Measurements from ENCODE around the gene CREM.
"Not testable (repeated sequence)": the region's sequence is repeated elsewhere in the genome, so short reads cannot be mapped to it uniquely, and the experiment has no call there.

Gene CREM
- long read RNA-seq, partial matches to known transcripts = 0 of 24 reads
- long read RNA-seq, other reads (novel, unspliced or antisense) = 24 of 24 reads

DNA sequence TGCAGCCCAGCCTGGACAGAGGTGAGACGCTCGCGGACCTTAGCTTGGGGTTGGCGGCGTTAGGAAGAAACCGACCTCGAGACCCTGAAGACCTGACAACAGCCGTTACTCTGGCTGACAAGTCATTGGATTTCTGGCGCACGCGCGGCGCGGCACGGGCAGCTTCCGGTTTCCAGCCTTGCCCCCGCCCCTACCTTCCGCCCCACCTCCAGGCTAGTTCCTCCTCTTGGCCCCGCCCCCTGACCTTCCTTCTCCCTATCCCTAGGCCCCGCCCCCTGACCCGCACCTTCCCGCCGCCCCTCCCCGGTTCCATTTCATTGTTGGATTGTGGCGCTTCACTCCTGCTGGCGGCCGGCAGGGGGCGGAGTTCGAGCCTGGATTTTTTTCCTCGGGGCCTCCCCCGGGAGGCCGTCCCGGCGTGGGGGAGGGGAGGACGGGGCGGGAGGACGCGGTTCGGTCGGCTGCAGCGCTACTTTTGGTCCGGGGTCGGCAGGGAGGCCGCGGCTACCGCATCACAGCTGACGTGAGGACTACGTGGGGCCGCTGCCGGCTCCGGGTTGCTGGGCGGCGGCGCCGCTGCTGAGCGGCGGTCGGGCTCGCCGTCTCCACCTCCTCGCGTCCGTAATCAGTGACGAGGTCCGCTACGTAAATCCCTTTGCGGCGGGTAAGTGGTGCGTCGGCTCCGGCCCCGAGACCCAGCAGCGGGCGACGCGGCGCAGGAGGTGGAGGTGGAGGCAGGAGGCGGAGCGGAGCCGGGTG lies at the start of gene CREM:
TSS of gene CREM (plus strand) at position 317 of the 759 bp plus-strand sequence. CDS start 10,990 bp downstream, outside the sequence.
- Histone ChIP-seq H3K27me3 (ENCODE audit: insufficient read depth, poor library complexity, severe bottlenecking) (no peaks in the 10 kb centered on the region), H3K4me3 (replicated peaks; ENCODE audit: insufficient read depth, low read length) (peak within 1 kb of the TSS; percentile 65), H3K27ac (replicated peaks) (peak within 1 kb of the TSS; percentile 97)
- TF ChIP-seq SPI1 (IDR thresholded peaks at IDR 0.05; ENCODE audit: borderline replicate concordance, low read depth) = peak; percentile 8; the same call in 1 of the 2 replicates
- TF ChIP-seq GABPA (IDR thresholded peaks at IDR 0.05; ENCODE audit: low read depth) = peak; percentile 51; the same call in 1 of the 2 replicates
- TF ChIP-seq, protein P1, sequence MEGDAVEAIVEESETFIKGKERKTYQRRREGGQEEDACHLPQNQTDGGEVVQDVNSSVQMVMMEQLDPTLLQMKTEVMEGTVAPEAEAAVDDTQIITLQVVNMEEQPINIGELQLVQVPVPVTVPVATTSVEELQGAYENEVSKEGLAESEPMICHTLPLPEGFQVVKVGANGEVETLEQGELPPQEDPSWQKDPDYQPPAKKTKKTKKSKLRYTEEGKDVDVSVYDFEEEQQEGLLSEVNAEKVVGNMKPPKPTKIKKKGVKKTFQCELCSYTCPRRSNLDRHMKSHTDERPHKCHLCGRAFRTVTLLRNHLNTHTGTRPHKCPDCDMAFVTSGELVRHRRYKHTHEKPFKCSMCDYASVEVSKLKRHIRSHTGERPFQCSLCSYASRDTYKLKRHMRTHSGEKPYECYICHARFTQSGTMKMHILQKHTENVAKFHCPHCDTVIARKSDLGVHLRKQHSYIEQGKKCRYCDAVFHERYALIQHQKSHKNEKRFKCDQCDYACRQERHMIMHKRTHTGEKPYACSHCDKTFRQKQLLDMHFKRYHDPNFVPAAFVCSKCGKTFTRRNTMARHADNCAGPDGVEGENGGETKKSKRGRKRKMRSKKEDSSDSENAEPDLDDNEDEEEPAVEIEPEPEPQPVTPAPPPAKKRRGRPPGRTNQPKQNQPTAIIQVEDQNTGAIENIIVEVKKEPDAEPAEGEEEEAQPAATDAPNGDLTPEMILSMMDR (IDR thresholded peaks at IDR 0.05; ENCODE audit: insufficient read depth, low read length) = peak; percentile 19
- TF ChIP-seq, protein P2, sequence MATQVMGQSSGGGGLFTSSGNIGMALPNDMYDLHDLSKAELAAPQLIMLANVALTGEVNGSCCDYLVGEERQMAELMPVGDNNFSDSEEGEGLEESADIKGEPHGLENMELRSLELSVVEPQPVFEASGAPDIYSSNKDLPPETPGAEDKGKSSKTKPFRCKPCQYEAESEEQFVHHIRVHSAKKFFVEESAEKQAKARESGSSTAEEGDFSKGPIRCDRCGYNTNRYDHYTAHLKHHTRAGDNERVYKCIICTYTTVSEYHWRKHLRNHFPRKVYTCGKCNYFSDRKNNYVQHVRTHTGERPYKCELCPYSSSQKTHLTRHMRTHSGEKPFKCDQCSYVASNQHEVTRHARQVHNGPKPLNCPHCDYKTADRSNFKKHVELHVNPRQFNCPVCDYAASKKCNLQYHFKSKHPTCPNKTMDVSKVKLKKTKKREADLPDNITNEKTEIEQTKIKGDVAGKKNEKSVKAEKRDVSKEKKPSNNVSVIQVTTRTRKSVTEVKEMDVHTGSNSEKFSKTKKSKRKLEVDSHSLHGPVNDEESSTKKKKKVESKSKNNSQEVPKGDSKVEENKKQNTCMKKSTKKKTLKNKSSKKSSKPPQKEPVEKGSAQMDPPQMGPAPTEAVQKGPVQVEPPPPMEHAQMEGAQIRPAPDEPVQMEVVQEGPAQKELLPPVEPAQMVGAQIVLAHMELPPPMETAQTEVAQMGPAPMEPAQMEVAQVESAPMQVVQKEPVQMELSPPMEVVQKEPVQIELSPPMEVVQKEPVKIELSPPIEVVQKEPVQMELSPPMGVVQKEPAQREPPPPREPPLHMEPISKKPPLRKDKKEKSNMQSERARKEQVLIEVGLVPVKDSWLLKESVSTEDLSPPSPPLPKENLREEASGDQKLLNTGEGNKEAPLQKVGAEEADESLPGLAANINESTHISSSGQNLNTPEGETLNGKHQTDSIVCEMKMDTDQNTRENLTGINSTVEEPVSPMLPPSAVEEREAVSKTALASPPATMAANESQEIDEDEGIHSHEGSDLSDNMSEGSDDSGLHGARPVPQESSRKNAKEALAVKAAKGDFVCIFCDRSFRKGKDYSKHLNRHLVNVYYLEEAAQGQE (IDR thresholded peaks at IDR 0.05; ENCODE audit: insufficient replicate concordance, low read depth) = peak; percentile 55
- TF ChIP-seq POLR2AphosphoS5 (IDR thresholded peaks at IDR 0.05; ENCODE audit: low read depth) = peak; percentile 86
- peak; percentile 92 to 96 for DNase-seq (ENCODE audit: low read depth in 1 of 2, low spot score in 1 of 2)

DNA sequence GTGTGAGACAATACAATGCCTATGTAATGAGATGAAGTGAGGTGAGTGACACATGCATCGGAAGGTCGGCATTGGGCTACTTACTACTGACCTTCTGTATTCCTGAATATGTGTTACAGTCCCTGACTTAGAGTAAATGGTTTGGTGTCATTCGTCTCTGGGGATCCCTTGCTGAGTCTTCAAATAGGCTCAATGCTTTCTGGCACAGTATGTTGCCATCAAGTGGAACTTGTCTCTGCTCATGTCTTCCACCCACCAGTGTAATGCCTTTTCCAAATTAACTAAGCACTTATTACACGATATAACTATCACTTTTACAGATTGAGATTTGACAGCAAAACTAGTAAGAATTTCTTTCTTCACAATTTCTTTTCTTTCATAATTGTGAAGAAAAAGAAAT lies 47.4 kb upstream of the CREM start:
- TF ChIP-seq, protein P1 (IDR thresholded peaks at IDR 0.05; ENCODE audit: insufficient read depth, low read length) = no peak
- TF ChIP-seq POLR2AphosphoS5 (IDR thresholded peaks at IDR 0.05; ENCODE audit: low read depth) (no peak), GABPA (IDR thresholded peaks at IDR 0.05; ENCODE audit: low read depth) (no peak), SPI1 (IDR thresholded peaks at IDR 0.05; ENCODE audit: borderline replicate concordance, low read depth) (no peak)
- TF ChIP-seq, protein P2 (IDR thresholded peaks at IDR 0.05; ENCODE audit: insufficient replicate concordance, low read depth) = no peak
- Histone ChIP-seq H3K4me3 (replicated peaks; ENCODE audit: insufficient read depth, low read length) (no peak overlapping the region), H3K27me3 (ENCODE audit: insufficient read depth, poor library complexity, severe bottlenecking) (no peaks in the 10 kb centered on the region), H3K27ac (replicated peaks) (no peak overlapping the region)
- DNase-seq (ENCODE audit: low read depth in 1 of 2, low spot score in 1 of 2) = no peak

DNA sequence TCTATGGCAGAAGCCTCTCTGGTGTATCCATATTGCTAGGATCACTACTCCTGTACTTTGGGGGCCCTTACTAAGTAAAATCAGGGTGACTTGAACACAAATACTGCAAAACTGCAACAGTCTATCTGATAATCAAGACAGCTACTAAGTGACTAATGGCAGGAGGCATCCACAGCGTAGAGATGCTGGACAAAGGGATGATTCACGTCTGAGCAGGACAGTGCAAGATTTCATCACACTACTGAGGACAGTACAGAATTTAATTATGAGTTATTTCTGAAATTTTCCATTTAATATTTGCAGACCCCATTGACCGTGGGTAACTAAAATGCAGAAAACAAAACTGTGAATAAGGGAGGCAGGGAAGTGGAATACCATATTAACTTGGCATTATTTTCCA lies 46.9 kb upstream of the CREM start:
- no peak for DNase-seq (ENCODE audit: low read depth in 1 of 2, low spot score in 1 of 2)
- H3K27ac ChIP-seq (replicated peaks) = no peak overlapping the region
- H3K27me3 ChIP-seq (ENCODE audit: insufficient read depth, poor library complexity, severe bottlenecking) = no peaks in the 10 kb centered on the region
- TF ChIP-seq, protein P1 (IDR thresholded peaks at IDR 0.05; ENCODE audit: insufficient read depth, low read length) = no peak
- TF ChIP-seq GABPA (IDR thresholded peaks at IDR 0.05; ENCODE audit: low read depth) (no peak), SPI1 (IDR thresholded peaks at IDR 0.05; ENCODE audit: borderline replicate concordance, low read depth) (no peak), POLR2AphosphoS5 (IDR thresholded peaks at IDR 0.05; ENCODE audit: low read depth) (no peak)
- TF ChIP-seq, protein P2 (IDR thresholded peaks at IDR 0.05; ENCODE audit: insufficient replicate concordance, low read depth) = no peak
- no peak overlapping the region for H3K4me3 ChIP-seq (replicated peaks; ENCODE audit: insufficient read depth, low read length)

DNA sequence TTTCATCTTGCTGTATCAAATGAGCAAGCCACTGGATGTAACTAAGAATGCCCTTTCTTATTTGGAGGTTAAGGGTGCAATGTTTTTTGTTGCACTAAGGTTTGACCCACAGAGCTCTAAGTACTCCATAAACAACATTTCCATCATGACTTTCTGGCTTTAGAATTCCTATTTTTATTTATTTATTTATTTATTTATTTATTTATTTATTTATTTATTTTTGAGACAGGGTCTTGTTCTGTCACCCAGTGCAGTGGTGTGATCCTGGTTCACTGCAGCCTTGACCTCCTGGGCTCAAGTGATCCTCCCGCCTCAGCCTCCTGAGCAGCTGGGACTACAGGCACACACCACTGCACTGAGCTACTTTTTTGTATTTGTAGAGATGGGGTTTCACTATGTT lies 46.4 kb upstream of the CREM start:
- H3K27me3 ChIP-seq (ENCODE audit: insufficient read depth, poor library complexity, severe bottlenecking); H3K27ac ChIP-seq (replicated peaks); H3K4me3 ChIP-seq (replicated peaks; ENCODE audit: insufficient read depth, low read length); DNase-seq (ENCODE audit: low read depth in 1 of 2, low spot score in 1 of 2): not testable (repeated sequence)
